ENCODE measurements around the gene SMU1. TPM values are rescaled to one million over a fixed set of nuclear protein-coding genes. Genes with fewer than 3 reads are reported as not detected.
A peak's percentile ranks its signal among the peaks of the same experiment; 100 is the strongest.

Gene SMU1
- total RNA-seq, 4 donors from 2014 or later = 19.8 to 24.2 (median 22.1) TPM

DNA sequence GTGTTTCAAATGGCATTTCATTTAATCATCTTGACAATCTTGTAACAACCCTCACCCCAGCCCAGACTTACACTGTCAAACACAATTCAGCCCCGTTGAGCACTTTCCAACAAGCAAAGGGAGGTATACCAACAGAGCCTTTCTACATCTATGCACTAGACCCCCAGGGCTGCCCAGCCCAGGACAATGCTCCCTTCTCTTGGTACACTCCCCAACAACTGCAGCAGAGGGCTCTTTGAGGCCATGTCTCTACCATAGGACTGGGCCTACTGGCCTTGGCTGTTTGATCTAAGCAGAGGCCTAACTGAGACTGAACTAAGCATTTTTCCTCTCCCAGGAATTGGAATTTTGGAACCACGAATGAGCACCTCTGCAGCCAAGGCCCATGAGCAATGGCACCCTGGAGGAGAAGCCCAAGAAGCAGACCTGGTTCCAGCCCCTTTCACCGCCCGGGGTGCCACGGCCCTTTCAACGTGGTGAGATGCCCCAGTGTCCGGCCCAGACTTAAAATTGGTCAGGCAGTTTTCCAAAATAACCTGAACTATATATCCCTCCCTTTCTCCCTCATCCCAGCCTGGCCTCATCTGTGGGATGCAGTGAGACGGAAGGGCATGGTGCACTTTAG lies 47.0 kb upstream of the SMU1 start:
- Histone ChIP-seq H3K4me3 (replicated peaks in 1 of 3) (no peak overlapping the region), H3K36me3 (peaks cover 15 to 23% of the 10 kb centered on the region in 2 donors), H3K4me1 (peaks cover 3 to 15% of the 10 kb centered on the region in 2 donors), H3K27me3 (no peaks in the 10 kb centered on the region), H3K27ac (no peak overlapping the region), H3K9me3 (no peaks in the 10 kb centered on the region)
- no peak for DNase-seq
- WGBS, 2 donors = 96 to 98% methylated on average over 8 of the region's 8 CpGs
- no peak for TF ChIP-seq POLR2A (IDR thresholded peaks at IDR 0.05)
- TF ChIP-seq, protein P1, sequence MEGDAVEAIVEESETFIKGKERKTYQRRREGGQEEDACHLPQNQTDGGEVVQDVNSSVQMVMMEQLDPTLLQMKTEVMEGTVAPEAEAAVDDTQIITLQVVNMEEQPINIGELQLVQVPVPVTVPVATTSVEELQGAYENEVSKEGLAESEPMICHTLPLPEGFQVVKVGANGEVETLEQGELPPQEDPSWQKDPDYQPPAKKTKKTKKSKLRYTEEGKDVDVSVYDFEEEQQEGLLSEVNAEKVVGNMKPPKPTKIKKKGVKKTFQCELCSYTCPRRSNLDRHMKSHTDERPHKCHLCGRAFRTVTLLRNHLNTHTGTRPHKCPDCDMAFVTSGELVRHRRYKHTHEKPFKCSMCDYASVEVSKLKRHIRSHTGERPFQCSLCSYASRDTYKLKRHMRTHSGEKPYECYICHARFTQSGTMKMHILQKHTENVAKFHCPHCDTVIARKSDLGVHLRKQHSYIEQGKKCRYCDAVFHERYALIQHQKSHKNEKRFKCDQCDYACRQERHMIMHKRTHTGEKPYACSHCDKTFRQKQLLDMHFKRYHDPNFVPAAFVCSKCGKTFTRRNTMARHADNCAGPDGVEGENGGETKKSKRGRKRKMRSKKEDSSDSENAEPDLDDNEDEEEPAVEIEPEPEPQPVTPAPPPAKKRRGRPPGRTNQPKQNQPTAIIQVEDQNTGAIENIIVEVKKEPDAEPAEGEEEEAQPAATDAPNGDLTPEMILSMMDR (IDR thresholded peaks at IDR 0.05) = no peak
- intact Hi-C loops (cut with DNase I) = no loop called here

DNA sequence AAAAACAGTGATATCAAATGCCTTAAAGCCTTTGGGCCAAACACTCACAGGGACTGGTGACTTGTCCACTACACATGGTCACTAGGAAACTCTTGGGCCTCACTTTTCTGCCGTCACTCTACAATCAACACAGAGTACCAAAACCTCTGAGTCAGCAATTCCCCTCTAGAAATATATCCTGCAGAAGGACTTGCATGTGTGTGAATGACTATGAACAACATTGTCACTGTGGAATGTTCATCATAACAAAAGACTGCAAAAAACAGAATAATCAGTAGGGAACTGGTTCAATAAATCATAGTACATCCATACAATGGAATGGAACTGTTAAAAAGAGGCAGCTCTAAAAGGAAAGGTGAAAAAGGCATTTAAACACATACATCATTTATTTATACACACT lies 44.1 kb upstream of the SMU1 start:
- intact Hi-C loops (cut with DNase I) = no loop called here
- Histone ChIP-seq H3K36me3 (peaks cover 18 to 20% of the 10 kb centered on the region in 2 donors), H3K27me3 (no peaks in the 10 kb centered on the region), H3K4me1 (peaks cover 0 to 20% of the 10 kb centered on the region in 2 donors), H3K4me3 (replicated peaks in 1 of 3) (no peak overlapping the region), H3K27ac (no peak overlapping the region), H3K9me3 (no peaks in the 10 kb centered on the region)
- TF ChIP-seq POLR2A (IDR thresholded peaks at IDR 0.05) = no peak
- TF ChIP-seq, protein P1 (IDR thresholded peaks at IDR 0.05) = no peak
- 89 to 90% methylated on average over 1 of the region's 1 CpG for WGBS, 2 donors
- DNase-seq = no peak

DNA sequence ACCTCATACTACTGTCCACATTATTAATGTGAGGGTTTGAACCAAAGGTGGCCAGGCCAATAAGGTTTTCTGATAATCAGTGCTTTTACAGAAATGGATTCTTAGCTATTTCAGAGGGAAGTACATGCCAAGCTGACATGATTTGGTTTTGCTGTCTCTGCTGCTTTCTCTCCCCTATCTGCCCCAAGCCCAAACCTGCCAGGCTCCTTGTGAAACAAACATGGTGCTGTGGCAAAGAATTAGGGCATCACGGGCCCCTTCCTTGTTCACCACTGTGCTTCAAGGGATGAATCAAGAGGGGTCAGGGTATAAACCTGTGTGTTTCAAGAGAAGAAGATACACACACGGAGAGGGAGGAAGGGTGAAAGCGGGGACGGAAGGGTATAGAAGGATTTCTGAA lies 41.3 kb upstream of the SMU1 start:
- intact Hi-C loops (cut with DNase I) = no loop called here
- 95 to 98% methylated on average over 4 of the region's 4 CpGs for whole genome bisulfite sequencing, 2 donors

DNA sequence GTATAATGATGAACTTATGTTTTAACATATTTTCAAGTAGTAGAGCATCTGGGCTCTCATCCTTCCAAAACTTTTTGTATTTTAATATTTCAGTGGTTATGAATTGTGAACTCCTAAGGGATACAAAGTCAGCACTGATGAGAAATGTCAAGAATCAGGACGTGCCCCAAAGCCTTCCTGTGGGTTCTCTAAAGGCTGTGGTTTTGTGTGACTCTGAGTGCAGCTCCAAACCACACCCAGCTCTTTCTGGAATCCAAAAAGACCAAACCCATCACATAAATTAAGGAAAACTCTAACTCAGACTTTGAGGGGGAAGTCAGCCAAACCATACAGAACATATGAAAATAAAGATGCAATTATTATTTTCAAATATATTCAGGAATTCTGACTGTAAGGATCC lies 40.8 kb upstream of the SMU1 start:
- intact Hi-C loops (cut with DNase I) = no loop called here
- H3K27me3 ChIP-seq = no peaks in the 10 kb centered on the region
- no peak for TF ChIP-seq POLR2A (IDR thresholded peaks at IDR 0.05)
- TF ChIP-seq, protein P1 (IDR thresholded peaks at IDR 0.05) = no peak
- H3K4me1 ChIP-seq = peaks cover 0 to 18% of the 10 kb centered on the region in 2 donors
- 63 to 68% methylated on average over 1 of the region's 1 CpG for WGBS, 2 donors
- peaks cover 39 to 40% of the 10 kb centered on the region in 2 donors for H3K36me3 ChIP-seq
- no peaks in the 10 kb centered on the region for H3K9me3 ChIP-seq
- H3K27ac ChIP-seq = peak overlapping the region in 2 of 3 donors; percentile 14 to 22
- no peak overlapping the region for H3K4me3 ChIP-seq (replicated peaks in 1 of 3)
- no peak for DNase-seq

More for the DNA sequence above, 41.3 kb upstream of the SMU1 start:
- peaks cover 35 to 37% of the 10 kb centered on the region in 2 donors for H3K36me3 ChIP-seq
- no peak overlapping the region for H3K27ac ChIP-seq
- no peaks in the 10 kb centered on the region for H3K9me3 ChIP-seq
- H3K27me3 ChIP-seq = no peaks in the 10 kb centered on the region
- DNase-seq = no peak
- H3K4me1 ChIP-seq = peaks cover 0 to 18% of the 10 kb centered on the region in 2 donors
- TF ChIP-seq, protein P1 (IDR thresholded peaks at IDR 0.05) = no peak
- H3K4me3 ChIP-seq (replicated peaks in 1 of 3) = no peak overlapping the region

DNA sequence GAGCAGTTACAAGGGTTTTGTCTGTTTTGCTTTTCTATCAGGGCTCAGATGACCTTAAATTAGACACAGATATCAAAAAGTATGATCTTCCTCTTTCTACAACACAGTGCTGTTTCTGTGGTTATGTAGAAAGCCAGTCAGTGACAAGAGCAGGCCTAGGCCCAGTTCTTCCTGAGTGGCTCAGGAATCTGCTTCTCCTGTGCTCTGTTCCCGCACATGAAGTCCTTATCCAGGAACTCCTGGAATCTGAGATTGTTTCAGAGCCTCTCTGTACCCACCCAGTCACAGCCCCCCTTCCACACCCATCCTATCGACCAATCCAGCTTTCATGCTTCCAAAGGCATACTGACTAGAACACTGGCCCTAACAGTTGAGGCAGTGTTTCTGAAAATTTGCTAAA lies 40.4 kb upstream of the SMU1 start:
- Histone ChIP-seq H3K4me3 (replicated peaks in 1 of 3) (no peak overlapping the region), H3K36me3 (peaks cover 40 to 44% of the 10 kb centered on the region in 2 donors), H3K27ac (peak overlapping the region in 2 of 3 donors; percentile 14 to 22), H3K27me3 (no peaks in the 10 kb centered on the region), H3K4me1 (peaks cover 0 to 18% of the 10 kb centered on the region in 2 donors), H3K9me3 (no peaks in the 10 kb centered on the region)
- no peak for DNase-seq
- intact Hi-C loops (cut with DNase I) = no loop called here
- 59 to 78% methylated on average over 2 of the region's 2 CpGs for WGBS, 2 donors
- no peak for TF ChIP-seq POLR2A (IDR thresholded peaks at IDR 0.05)
- TF ChIP-seq, protein P1 (IDR thresholded peaks at IDR 0.05) = no peak
